Activated CD8-positive, alpha-beta memory T cell treated with anti-CD3 and anti-CD28 coated beads, Interleukin-2, amount 10 ng/mL, durations not matched to agents 7 days and 5 days (primary cell): ENCODE measurements around the gene TMEM221. TPM values are rescaled to one million over a fixed set of nuclear protein-coding genes. Genes with fewer than 3 reads are reported as not detected.
"Not testable (repeated sequence)": the region's sequence is repeated elsewhere in the genome, so short reads cannot be mapped to it uniquely, and the experiment has no call there.

Experiments used
- ATAC-seq: fragments of 150-1000 bp; cut with Tn5 transposase; one replicate; pipeline ENCODE4 v1.10.0; 2021; ENCODE audit warnings: moderate library complexity
- CTCF ChIA-PET: fragments of 350-600 bp; sonication (Branson Sonifier 250); formaldehyde crosslinking; loops from one replicate; lab custom pipeline; 2021; ENCODE audit warnings: antibody characterized with exemption; lab: Charles Lee
- DNase-seq: peaks from one replicate; pipeline ENCODE4 v3.0.0-alpha.2; 2020
- H3K27ac Mint-ChIP-seq: one replicate; pipeline ENCODE4 v1.8.0; 2021; ENCODE audit warnings: mild to moderate bottlenecking, mixed read lengths
- H3K27me3 Mint-ChIP-seq: one replicate; pipeline ENCODE4 v1.8.0; 2021; ENCODE audit warnings: mixed read lengths
- H3K36me3 Mint-ChIP-seq: one replicate; pipeline ENCODE4 v1.8.0; 2021; ENCODE audit warnings: mild to moderate bottlenecking, mixed read lengths
- H3K4me1 Mint-ChIP-seq: one replicate; pipeline ENCODE4 v1.8.0; 2021; ENCODE audit warnings: mixed read lengths
- H3K4me3 Mint-ChIP-seq: one replicate; pipeline ENCODE4 v1.8.0; 2021; ENCODE audit warnings: mild to moderate bottlenecking, moderate library complexity, mixed read lengths
- H3K9me3 Mint-ChIP-seq: one replicate; pipeline ENCODE4 v1.8.0; 2022; ENCODE audit warnings: low read depth, mixed read lengths
- total RNA-seq, 2 experiments: library from RNA; stranded (reverse); gene quantifications; one replicate each; pipeline ENCODE4 v1.2.3, GENCODE V29; 2021

Gene TMEM221
- total RNA-seq, 2 experiments from 2014 or later, result not detected

GRCh38 chr19:17484520-17485185 lies 36.2 kb upstream of the TMEM221 start:
- Mint-ChIP-seq H3K27me3 (no peaks in the 10 kb centered on the region), H3K36me3 (no peaks in the 10 kb centered on the region), H3K4me1 (peaks cover 17% of the 10 kb centered on the region), H3K9me3 (no peaks in the 10 kb centered on the region), H3K4me3 (no peak overlapping the region), H3K27ac (no peak overlapping the region)
- no peak for DNase-seq
- ATAC-seq, result no peak
- CTCF ChIA-PET, result interaction anchor here (0.7 to 1.7 kb wide), 2 partner anchors 12 to 40 kb away, joined by 3 to 7 read pairs; no protein-coding TSS in a partner anchor

GRCh38 chr19:17483605-17484002 lies 35.1 kb upstream of the TMEM221 start:
- no peaks in the 10 kb centered on the region for H3K36me3 Mint-ChIP-seq
- H3K9me3 Mint-ChIP-seq, result no peaks in the 10 kb centered on the region
- peaks cover 6% of the 10 kb centered on the region for H3K4me1 Mint-ChIP-seq
- H3K27ac Mint-ChIP-seq, result no peak overlapping the region
- H3K27me3 Mint-ChIP-seq, result no peaks in the 10 kb centered on the region
- no peak overlapping the region for H3K4me3 Mint-ChIP-seq
- CTCF ChIA-PET, result interaction anchor here (0.9 to 1.7 kb wide), 2 partner anchors 13 to 90 kb away, joined by 3 to 7 read pairs; no protein-coding TSS in a partner anchor
- ATAC-seq (no peak), DNase-seq (no peak)

- ATAC-seq (no peak), DNase-seq (no peak)
- H3K9me3 Mint-ChIP-seq, result no peaks in the 10 kb centered on the region
- H3K4me1 Mint-ChIP-seq, result peaks cover 2% of the 10 kb centered on the region
- CTCF ChIA-PET, result interaction anchor here (0.9 to 1.7 kb wide), 3 partner anchors 13 to 90 kb away, joined by 3 to 7 read pairs (median 4); no protein-coding TSS in a partner anchor
- no peak overlapping the region for H3K4me3 Mint-ChIP-seq
- H3K27ac Mint-ChIP-seq, result no peak overlapping the region
- no peaks in the 10 kb centered on the region for H3K27me3 Mint-ChIP-seq
- no peaks in the 10 kb centered on the region for H3K36me3 Mint-ChIP-seq
Measured at GRCh38 chr19:17482877-17483604, 34.6 kb upstream of the TMEM221 start.

- Mint-ChIP-seq H3K4me3 (no peak overlapping the region), H3K27me3 (no peaks in the 10 kb centered on the region), H3K36me3 (no peaks in the 10 kb centered on the region), H3K27ac (no peak overlapping the region), H3K4me1 (no peaks in the 10 kb centered on the region), H3K9me3 (no peaks in the 10 kb centered on the region)
- CTCF ChIA-PET, result interaction anchor here (1.6 to 2.8 kb wide), 2 partner anchors 14 to 16 kb away, joined by 4 to 9 read pairs; no protein-coding TSS in a partner anchor
- ATAC-seq (no peak), DNase-seq (no peak)
Measured at GRCh38 chr19:17481986-17482385, 33.5 kb upstream of the TMEM221 start.

- no peak for DNase-seq
- CTCF ChIA-PET, result interaction anchor here (1.5 kb wide), 1 partner anchor 13 kb away, joined by 5 read pairs; no protein-coding TSS in a partner anchor
- Mint-ChIP-seq H3K36me3 (no peaks in the 10 kb centered on the region), H3K9me3 (no peaks in the 10 kb centered on the region), H3K4me3 (no peak overlapping the region), H3K4me1 (no peaks in the 10 kb centered on the region), H3K27me3 (no peaks in the 10 kb centered on the region), H3K27ac (no peak overlapping the region)
- ATAC-seq, result no peak
Measured at GRCh38 chr19:17479325-17479791, 30.9 kb upstream of the TMEM221 start.

- Mint-ChIP-seq H3K9me3 (no peaks in the 10 kb centered on the region), H3K27me3 (peaks cover 5% of the 10 kb centered on the region), H3K4me3 (no peak overlapping the region), H3K4me1 (peaks cover 17% of the 10 kb centered on the region), H3K27ac (no peak overlapping the region), H3K36me3 (no peaks in the 10 kb centered on the region)
- DNase-seq (no peak), ATAC-seq (no peak)
- CTCF ChIA-PET, result no interaction called here
Measured at GRCh38 chr19:17475541-17476115, 27.2 kb upstream of the TMEM221 start.

GRCh38 chr19:17475011-17475540 lies 26.6 kb upstream of the TMEM221 start:
- not testable (repeated sequence) for H3K27me3 Mint-ChIP-seq, H3K36me3 Mint-ChIP-seq, ATAC-seq, DNase-seq, H3K27ac Mint-ChIP-seq, H3K4me3 Mint-ChIP-seq, H3K9me3 Mint-ChIP-seq
- CTCF ChIA-PET, result interaction anchor here (5.5 kb wide), 1 partner anchor 21 kb away, joined by 40 read pairs; no protein-coding TSS in a partner anchor
- H3K4me1 Mint-ChIP-seq, result peaks cover 17% of the 10 kb centered on the region

- Mint-ChIP-seq H3K9me3 (no peaks in the 10 kb centered on the region), H3K4me3 (no peak overlapping the region), H3K27ac (peak overlapping the region; percentile 37), H3K4me1 (peaks cover 24% of the 10 kb centered on the region), H3K36me3 (no peaks in the 10 kb centered on the region), H3K27me3 (peaks cover 7% of the 10 kb centered on the region)
- peak; percentile 53 for DNase-seq
- CTCF ChIA-PET, result interaction anchor here (0.9 to 5.5 kb wide), 5 partner anchors 8 to 50 kb away, joined by 3 to 40 read pairs (median 5); no protein-coding TSS in a partner anchor
- ATAC-seq, result no peak
Measured at GRCh38 chr19:17473041-17473440, 24.6 kb upstream of the TMEM221 start.

- DNase-seq, result no peak
- peaks cover 7% of the 10 kb centered on the region for H3K27me3 Mint-ChIP-seq
- H3K27ac Mint-ChIP-seq, result peak overlapping the region; percentile 36
- no peaks in the 10 kb centered on the region for H3K9me3 Mint-ChIP-seq
- H3K4me1 Mint-ChIP-seq, result peaks cover 24% of the 10 kb centered on the region
- CTCF ChIA-PET, result interaction anchor here (0.6 to 5.5 kb wide), 6 partner anchors 9 to 99 kb away, joined by 3 to 40 read pairs (median 4); no protein-coding TSS in a partner anchor
- no peak for ATAC-seq
- H3K36me3 Mint-ChIP-seq, result no peaks in the 10 kb centered on the region
- peak overlapping the region; percentile 90 for H3K4me3 Mint-ChIP-seq
Measured at GRCh38 chr19:17471410-17472125, 23.1 kb upstream of the TMEM221 start.

GRCh38 chr19:17470068-17470841 lies 21.8 kb upstream of the TMEM221 start, which contains the start of gene SLC27A1:
TSS of gene SLC27A1 (plus strand) at chr19:17470524. CDS start at chr19:17470541, 17 bp downstream.
- ATAC-seq (peak; percentile 90), DNase-seq (peak; percentile 94)
- Mint-ChIP-seq H3K27me3 (peaks cover 11% of the 10 kb centered on the region), H3K9me3 (no peaks in the 10 kb centered on the region), H3K27ac (peak within 1 kb of the TSS; percentile 88), H3K4me1 (peaks cover 29% of the 10 kb centered on the region), H3K36me3 (no peaks in the 10 kb centered on the region), H3K4me3 (peak within 1 kb of the TSS; percentile 90)
- CTCF ChIA-PET, result interaction anchor here (5.5 kb wide), 1 partner anchor 26 kb away, joined by 40 read pairs; no protein-coding TSS in a partner anchor

GRCh38 chr19:17469481-17470067 lies 21.1 kb upstream of the TMEM221 start:
- Mint-ChIP-seq H3K27ac (peak overlapping the region; percentile 88), H3K36me3 (no peaks in the 10 kb centered on the region), H3K27me3 (peaks cover 11% of the 10 kb centered on the region), H3K4me1 (peaks cover 29% of the 10 kb centered on the region), H3K9me3 (no peaks in the 10 kb centered on the region), H3K4me3 (peak overlapping the region; percentile 90)
- DNase-seq (peak; percentile 97), ATAC-seq (peak; percentile 81)
- CTCF ChIA-PET, result interaction anchor here (1.1 to 5.5 kb wide), 5 partner anchors 17 to 104 kb away, joined by 3 to 40 read pairs (median 4); partner anchors contain the start of gene TMEM221
